Brain pericyte (primary cell): ENCODE data around the gene MPPE1.
"Not testable (repeated sequence)": the region's sequence is repeated elsewhere in the genome, so short reads cannot be mapped to it uniquely, and the experiment has no call there.

ENCODE experiments used
- DNase-seq: peaks from one replicate; pipeline ENCODE4 v3.0.0-alpha.2; 2012; ENCODE audit warnings: low read depth, low spot score

MPPE1 gene

DNA sequence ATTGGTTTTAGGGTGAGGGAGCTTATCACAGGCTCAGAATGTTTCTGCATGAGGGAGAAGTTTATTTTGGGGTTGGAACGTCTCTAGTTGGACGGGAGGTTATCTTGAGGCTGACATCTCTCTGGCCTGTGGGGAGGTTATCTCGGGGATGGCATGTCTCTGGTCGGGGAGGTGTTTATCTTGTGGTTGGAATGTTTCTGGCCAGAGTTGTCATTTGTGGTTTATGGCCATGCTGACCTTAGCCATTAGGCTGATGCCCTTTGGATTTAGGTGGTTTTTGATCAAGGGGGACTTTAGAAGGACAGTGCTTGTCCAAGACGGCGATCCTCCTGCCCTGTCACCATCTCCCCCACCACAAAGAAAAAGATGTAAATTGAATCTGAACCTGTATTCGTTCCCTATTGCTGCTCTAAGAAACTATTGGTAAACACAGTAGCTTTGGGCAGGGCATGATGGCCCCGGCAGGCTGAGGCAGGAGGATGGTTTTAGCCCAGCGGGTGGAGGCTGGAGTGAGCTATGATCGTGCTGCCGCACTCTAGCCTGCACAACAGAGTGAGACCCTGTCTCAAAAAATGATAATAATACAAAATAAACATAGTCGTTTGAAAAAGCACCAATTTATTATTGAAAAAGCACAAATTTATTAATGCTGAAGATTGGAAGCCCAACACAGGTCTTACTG, 17.8 kb upstream of the MPPE1 start:
- no peak for DNase-seq

DNA sequence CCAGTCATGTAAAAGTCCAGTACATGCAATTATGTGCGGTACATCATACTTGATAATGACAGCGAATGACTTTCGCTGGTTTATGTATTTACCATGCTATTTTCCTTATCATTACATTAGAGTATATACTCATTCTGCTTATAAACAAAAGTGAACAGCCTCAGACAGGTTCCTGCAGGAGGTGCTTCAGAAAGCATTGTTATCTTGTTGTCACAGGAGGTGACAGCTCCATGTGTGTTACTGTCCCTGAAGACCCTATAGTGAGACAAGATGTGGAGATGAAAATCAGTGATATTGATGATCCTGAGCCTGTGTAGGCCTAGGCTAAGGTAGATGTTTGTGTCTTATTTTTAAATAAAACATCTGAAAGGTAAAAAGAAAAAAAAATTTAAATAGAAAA, 15.3 kb upstream of the MPPE1 start:
- no peak for DNase-seq

DNA sequence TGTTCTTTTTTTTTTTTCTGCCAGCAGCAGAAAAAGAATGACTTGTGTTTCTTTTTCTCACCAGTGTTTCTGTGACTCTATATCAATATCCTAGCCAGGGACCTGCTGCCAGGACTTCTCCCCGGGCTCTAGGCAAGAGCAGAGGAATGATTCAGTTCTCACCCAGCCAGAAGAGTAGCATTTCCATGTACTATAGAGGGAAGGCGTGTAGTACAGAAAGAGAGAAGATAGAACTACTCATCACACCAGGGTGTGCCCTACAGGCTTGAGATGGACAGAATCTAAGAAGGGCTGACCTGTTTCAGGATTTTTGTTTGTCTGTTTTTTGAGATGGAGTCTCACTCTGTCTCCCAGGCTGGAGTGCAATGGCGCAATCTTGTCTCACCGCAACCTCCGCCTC, 11.4 kb upstream of the MPPE1 start:
- DNase-seq = not testable (repeated sequence)

DNA sequence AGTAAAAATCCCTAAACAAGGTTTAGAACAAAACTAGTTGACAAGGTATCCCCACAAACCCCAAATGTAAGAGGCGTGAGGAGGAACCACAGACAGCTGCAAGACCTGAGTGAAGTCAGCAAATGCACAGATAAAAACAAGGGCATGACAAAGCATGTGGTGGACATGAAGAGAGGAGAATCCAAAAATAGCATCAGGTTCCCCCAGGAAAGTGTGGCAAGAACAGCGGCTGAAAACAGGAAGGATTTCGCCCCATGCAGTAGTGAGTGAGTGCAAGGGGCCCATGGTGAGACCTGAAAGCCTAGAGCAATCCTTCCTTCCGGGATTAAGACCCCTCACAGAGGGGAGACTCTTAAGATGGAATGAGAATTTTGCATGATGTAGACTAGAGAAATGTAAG, 8.8 kb upstream of the MPPE1 start:
- not testable (repeated sequence) for DNase-seq

DNA sequence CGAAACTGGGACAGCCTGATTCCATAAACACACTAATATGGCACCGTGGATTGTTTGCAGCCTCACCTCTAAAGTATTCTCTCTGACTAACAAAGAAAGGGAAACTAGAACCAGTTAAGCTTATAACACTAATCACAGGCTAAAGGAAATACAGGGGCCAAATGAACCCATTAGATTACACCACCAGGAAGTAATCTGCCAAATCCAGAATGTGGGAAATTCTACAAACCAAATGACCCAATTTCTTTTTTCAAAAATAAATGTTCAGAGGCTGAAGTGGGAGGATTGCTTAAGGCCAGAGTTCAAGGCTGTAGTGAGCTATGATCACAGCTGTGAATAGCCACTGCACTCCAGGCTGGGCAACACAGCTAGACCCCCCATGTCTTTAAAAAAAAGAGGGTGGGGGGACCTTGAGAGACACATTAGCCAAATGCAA, 1.5 kb upstream of the MPPE1 start:
- DNase-seq = no peak

DNA sequence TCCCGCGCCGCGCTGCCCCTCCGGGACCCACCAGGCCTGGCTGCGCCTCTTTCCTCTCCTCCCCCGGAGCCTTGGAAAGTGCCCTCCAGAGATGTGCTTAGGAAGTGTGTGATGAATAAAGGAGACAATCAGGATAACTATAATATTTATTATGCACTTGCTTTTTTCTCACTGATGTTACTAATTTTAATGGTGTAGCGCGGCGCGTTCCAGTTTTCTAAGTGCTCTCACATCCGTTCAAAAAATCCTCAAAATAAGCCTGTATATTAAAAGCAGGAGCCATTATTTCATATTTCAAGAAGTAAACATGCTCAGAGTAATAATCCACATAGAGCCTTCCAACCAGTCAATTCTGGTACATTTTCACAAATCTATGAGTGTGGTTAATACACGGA, 941 bp upstream of the MPPE1 start:
- DNase-seq = no peak

DNA sequence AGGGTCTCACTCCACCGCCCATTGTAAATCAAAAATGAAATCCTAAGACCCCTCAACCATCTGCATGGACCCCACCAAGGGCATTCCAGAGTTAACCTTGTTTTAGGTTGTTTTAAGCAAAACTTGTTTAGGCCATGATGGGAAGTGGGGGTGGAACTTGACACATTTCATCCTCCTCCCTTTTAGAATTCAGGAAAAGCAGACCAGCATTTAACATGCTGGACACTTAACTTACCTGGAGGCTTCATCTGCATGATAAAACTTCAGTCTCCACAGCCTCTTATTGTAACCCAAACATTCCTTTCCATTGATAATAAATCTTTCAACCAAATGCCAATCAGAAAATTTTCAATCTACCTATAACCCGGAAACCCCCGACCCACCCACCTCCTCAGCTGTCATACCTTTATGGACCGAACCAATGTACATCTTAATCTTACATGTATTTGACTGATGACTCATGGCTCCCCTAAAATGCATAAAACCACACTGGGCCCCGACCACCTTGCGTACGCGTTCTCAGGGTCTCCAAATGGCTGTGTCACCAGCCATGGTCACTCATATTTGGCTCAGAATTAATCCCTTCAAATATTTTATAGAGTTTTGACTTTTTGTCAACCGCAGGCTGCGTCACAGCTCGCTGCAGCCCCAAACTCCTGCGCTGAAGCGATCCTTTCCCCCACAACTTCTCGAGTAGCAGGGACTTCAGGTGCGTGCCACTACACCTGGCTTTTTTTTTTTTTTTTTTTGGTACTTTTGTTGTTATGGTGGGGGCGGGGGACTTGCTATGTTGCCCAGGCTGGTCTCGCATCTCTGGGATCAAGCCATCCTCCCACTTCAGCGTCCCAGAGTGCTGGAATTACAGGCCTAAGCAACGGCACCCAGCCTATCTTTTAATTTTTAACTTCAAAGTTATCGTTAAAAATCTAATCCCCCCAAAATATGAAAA, 917 bp downstream of the MPPE1 start:
- no peak for DNase-seq

DNA sequence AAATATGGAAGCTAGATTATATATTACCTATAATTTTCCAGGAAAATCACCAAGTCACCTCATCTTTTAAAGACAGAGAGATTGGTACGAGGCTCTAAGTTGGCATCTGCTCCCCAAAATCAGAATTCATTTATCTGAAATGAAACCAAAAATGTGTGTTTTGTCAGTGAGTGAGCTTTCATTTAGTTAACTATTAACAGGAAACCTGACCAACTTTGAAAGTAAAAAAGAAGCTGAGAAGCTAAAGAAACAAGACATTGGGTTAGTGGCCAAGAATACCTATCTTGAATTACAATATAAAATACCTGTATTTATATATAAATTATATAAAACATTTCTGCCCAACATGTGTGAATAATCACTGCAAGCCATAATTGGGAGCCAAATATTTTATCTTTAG, 1.9 kb downstream of the MPPE1 start:
- no peak for DNase-seq

DNA sequence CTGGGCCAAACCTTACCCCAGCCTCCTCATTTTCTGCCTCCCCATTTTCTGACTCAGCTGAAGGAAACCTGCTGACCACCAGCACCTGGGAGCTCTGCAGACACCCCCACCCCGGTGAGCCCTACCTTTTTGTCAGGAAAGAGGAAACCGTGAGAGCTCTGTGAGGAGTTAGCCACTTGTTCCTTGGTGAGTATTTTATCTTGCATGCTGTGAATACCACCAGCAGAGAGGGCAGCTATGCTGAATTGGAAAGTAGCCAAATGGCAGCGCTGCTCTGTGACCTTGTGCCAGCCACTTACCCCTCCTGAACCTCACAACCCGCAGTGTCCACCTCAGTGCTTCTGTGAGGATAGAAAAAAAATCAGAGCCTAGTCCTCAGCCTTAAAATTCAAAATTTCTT, 2.5 kb downstream of the MPPE1 start:
- DNase-seq = no peak

DNA sequence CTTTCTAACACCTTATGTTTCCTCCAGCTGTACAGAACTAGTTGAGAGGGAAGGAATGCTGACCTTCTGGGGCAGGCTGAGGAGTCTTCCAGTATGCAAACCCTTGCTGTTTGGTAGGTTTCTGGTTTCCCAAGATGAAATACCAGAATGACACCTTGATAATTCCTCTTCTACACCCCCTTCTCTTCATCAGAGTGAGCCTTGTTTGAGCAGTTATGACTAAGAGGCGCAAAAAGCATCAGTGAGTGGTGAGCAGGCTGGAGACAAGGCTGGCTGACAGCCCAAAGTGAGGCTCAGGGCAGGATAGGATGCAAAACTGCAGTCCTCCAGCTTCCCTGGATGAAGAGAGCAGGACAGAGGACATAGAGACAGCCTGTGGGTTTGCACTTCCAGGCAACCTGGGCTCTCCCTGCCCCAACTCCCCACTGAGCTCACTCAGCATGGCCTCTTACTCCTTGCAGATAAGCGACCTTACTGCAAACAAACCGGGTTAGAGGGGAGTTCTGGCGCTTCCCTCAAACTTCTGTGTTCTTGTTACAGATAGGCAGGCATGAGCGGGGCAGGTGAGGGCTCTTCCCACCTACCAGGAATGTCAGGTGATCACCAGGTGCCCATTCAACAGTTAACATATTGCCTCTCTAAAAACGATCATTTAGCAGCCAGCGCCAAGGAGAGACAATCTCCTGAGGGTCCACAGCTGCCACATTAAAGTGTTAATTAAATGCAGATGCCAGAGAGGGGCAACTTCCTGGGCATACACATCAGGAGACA, 5.4 kb downstream of the MPPE1 start:
- no peak for DNase-seq

DNA sequence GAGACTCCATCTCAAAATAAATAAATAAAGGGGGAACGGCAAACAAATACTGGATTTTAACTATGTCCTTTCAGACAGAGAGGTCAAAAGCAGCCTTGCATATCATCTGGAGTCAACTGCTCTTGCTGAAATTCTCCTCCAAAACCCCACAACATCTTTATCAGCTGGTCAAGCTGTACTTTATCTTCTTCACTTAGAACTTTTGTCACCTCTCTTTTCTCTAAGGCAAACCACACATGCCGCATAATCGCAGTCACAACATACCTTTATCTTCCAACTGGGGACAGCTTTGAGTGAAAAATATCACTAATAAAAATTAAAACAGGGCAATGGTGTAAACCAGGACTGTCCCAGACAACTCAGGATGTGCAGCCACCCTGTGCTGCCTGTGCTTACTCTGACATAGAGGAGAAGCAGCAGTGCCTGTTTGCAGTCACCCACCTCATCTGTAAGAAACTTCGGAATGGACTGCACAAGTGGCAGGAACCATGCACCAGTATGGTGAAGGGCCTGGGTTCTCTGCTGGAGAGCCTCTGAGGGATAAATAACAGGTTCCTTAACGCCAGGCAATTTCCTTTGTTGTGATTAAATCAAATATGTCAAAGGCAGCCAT, 6.2 kb downstream of the MPPE1 start:
- no peak for DNase-seq

DNA sequence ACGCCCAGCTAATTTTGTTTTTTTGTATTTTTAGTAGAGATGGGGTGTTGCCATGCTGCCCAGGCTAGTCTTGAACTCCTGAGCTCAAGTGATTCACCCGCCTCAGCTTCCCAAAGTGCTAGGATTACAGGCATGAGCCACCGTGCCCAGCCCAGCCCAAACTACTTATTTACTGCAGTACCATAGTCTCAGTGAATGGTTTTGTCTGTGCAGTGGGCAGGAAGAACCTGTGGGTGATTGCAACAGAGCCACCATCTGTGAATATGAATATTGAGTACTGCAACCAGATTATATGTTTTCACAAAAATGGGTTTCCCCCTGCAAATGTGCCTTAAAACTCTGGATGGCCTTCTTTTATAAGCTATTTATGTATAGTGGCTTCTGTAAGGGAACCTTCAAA, 9.1 kb downstream of the MPPE1 start:
- DNase-seq = no peak

DNA sequence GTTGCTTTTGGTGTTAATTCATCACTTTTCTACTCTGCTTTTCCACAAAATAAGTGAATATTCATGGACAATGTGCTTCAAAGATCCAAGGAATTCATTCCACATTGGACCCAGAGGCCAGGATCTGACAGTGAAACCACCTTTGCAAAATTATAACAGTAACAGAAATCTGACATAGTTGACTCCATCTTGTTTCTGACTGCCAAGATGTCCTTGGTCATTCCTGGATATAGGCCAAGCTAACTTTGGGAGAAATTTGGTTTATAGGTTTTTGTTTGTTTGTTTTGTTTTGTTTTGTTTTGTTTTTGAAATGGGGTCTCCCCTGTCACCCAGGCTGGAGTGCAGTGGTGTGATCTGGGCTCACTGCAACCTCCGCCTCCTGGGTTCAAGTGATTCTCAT, 10.3 kb downstream of the MPPE1 start:
- no peak for DNase-seq

DNA sequence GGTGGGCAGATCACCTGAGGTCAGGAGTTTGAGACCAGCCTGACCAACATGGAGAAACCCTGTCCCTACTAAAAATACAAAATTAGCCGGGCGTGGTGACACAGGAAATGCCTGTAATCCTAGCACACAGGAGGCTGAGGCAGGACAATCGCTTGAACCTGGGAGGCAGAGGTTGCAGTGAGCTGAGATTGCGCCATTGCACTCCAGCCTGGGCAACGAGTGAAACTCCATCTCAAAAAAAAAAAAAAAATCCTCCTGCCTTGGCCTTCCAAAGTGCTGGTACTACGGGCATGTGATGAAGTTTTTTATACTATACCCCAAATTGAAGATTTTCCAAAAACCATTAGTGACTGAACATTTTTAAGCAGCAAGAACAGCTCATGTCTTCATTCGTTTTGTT, 15.7 kb downstream of the MPPE1 start:
- not testable (repeated sequence) for DNase-seq

DNA sequence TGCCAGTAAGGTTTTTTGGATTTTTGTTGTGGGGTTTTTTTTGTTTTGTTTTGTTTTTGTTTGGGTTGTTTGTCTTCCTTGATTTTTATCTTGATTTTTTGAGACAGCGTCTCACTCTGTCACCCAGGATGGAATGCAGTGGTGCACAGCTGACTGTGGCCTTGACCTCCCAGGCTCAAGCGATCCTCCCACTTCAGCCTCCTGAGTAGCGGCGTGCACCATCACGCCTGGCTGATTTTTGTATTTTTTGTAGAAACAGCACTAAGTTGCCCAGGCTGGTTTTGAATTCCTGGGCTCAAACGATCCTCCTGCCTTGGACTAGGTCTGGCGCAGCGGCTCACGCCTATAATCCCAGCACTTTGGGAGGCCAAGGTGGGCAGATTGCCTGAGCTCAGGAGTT, 16.4 kb downstream of the MPPE1 start:
- DNase-seq = no peak

DNA sequence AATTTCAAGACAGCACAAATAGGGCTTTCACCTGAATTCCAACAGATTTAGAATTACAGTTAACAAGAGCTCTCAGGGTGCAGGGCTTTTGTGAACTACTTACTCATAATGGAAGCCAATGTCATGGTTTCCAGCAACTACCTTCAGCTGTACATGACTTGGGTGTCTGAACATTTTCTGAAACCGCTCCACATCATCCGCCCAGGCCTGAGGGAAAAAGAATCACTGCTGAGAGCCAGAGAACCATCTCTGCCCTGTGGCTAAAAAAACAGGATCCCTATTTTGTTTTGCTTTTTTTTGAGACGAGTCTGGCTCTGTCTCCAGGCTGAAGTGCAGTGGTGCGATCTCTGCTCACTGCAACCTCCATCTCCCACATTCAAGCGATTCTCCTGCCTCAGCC, 18.8 kb downstream of the MPPE1 start:
- no peak for DNase-seq

DNA sequence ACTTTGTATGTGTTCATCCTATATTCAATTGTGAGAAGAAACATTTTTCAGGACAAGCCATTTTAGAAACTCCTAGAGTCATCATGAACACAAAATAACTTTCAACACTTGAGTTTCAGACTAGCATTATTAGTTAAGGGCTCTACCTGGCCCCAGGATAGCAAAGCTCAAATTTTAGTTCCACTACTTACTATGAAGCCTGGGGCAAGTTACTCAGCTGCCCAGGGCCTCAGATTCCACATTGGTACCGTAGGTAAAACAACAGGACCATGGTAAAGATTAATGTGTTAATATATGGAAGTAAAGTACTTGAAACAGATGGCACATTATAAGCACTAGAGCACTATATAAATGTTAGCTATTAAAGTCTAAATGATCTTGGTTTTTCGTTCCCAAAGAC, 19.4 kb downstream of the MPPE1 start:
- DNase-seq = no peak

DNA sequence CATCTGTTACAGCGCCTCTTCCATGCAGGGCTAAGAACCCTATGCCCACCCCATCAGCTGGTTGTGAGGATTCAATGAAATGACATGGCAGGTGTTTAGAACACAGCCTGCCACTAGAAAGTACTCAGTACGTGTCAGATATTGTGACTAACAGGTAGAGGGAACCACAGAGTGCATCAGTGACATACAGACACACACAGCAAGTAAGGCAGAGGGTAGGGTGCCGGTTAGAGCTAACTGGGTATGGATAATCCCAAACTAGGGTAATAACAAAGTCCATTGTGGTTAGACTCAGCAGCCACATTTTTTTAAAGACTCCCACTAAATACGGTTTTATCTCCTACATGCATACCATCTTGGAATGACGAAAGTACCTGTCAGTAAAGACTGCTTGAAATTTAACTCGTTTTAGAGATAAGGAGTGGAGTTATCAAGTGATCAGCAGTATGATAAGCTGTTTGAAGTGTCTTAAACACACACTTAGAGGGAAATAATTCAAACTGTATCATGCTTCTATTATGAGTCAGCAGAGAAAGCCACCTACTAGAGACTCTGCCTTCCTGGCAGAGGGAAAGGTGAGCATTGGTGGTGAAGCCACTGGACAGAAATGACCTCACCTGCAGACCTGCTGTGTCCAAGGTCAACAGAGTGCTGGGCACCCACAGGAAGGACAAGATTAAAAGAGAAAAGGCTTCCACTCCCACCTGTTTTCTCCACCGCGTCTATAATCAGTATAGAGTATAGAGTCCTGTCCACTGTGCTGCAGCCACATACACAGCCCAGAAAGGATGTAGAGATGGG, 20.6 kb downstream of the MPPE1 start:
- no peak for DNase-seq

DNA sequence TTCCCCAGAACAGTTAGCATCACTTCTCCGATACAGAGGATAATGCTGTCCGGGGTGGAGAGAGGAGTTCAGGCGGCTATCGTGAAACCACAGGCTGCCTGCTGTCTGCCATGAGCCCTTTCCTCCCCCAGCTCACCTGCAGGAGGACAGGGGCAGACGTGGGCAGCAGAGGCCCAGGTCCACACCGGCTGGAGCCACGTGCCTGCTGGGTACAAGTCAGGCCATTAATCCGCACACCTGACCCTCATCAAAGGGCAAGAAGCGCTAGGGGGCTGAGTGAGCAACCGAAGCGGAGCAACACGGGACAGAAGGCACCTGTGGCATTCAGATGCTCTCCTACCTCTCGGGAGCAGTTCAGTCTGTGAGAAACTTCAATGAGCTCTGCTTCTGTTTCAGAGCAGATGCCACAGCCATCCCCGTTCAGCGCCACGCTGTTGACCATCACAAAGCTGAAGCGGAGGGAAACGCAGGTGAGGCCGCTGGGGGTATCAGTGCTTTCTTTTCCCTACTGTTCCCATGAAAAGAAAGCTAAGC, 21.5 kb downstream of the MPPE1 start:
- DNase-seq = no peak

DNA sequence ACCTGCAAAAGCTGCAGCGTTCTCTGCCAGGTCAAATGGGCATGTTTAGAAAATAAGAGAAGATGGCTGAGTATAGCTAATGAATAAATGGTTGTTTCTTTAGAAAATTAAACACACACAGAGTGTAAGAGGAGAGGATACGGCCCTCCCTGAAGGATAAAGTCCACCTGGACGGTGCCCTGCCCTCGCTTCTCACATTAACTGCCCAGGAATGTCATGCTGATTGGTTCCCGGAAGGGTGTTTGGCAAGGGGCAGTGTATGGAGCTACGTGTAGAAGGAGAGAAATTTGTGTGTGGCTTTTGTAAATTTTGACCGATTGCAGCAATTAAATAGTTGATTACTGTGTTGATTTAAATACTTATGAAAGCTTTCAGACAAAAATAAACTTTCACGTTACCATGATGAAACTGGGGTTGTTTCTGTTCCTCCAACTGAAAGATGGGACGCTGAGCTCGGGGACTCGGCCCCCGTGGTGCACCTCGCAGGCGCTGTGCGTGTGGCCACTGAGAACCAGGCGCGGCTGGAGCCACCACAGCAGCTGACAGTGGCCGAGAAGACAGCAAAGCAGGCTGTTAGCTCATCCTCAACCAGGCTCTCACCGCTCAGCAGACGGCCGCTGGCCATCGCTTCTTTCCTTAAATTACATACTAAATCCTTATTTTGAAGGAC, 22.7 kb downstream of the MPPE1 start:
- DNase-seq = no peak
